Ramos (cell line): Measurements from ENCODE around the gene ZNF668.

Experiments
- in situ Hi-C: fragments of 300-500 bp; cut with MboI; formaldehyde crosslinking; loops from one replicate; pipeline ENCODE4 v1.14.3; 2022; ENCODE audit warnings: low sequenced_read_pairs; ENCODE audit not compliant: unreplicated experiment

Gene ZNF668

DNA sequence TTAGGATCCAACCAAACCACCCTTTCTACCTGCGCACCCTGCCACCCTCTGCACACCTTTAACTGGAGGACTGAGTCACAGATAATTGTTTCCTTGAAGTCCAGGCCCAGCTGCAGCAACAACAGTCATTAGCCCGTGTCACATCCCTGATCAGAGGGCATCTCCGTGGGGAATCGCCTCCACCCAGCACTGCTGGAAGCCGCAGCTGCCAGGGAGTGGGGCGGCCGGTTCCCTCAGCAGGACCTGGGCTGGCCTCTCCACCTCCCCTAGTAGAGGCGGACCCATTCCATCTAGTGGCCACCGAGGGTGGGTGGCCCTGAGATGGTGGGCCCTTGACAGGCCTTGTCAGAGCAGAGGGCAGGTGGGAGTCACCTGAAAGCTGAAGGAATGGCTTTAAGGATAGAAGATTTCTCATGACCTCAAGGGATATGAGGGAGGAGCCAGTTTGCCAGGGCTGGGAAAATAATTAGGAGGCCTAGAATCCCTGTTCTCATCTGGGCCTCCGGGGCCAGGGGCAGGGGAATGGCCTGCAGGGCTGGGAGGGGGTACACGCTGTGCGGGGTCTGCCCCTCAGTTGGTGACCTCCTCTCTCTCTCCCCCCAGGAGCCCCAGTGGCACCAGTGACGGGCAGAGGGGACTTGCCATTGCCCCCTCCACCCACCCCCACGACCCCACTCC lies 8.5 kb upstream of the ZNF668 start:
- in situ Hi-C loops: no loop called here

GRCh38 chr16:31081428-31082351 lies 7.7 kb upstream of the ZNF668 start:
- in situ Hi-C loops: no loop called here

DNA sequence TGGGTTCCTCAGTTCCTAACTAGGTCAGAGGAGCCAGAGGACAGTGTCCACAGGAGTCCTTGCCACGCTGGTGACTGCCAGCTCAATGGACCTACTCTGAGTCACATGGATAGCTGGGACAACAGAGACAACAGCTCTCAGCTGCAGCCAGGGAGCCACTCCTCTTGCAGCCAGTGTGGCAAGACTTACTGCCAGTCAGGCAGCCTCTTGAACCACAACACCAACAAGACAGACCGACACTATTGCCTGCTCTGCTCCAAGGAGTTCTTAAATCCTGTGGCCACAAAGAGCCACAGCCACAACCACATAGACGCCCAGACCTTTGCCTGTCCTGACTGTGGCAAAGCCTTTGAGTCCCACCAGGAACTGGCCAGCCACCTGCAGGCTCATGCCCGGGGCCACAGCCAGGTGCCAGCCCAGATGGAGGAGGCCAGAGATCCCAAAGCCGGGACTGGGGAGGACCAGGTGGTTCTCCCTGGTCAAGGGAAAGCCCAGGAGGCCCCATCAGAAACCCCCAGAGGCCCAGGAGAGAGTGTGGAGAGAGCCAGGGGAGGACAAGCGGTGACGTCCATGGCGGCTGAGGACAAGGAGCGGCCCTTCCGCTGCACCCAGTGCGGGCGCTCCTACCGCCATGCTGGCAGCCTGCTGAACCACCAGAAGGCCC lies 6.8 kb upstream of the ZNF668 start:
- in situ Hi-C loops: no loop called here

DNA sequence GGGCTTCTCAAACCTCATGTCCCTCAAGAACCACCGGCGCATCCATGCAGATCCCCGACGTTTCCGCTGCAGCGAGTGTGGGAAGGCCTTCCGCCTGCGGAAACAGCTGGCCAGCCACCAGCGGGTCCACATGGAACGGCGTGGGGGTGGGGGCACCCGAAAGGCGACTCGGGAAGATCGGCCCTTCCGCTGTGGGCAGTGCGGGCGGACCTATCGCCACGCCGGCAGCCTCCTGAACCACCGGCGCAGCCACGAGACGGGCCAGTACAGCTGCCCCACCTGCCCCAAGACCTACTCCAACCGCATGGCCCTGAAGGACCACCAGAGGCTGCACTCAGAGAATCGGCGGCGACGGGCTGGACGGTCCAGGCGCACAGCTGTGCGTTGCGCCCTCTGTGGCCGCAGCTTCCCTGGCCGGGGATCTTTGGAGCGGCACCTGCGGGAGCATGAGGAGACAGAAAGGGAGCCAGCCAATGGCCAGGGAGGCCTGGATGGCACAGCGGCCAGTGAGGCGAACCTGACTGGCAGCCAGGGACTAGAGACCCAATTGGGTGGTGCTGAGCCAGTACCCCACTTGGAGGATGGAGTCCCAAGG lies 6.1 kb upstream of the ZNF668 start:
- in situ Hi-C loops: no loop called here

GRCh38 chr16:31079342-31079944 lies 5.4 kb upstream of the ZNF668 start:
- in situ Hi-C loops: no loop called here

DNA sequence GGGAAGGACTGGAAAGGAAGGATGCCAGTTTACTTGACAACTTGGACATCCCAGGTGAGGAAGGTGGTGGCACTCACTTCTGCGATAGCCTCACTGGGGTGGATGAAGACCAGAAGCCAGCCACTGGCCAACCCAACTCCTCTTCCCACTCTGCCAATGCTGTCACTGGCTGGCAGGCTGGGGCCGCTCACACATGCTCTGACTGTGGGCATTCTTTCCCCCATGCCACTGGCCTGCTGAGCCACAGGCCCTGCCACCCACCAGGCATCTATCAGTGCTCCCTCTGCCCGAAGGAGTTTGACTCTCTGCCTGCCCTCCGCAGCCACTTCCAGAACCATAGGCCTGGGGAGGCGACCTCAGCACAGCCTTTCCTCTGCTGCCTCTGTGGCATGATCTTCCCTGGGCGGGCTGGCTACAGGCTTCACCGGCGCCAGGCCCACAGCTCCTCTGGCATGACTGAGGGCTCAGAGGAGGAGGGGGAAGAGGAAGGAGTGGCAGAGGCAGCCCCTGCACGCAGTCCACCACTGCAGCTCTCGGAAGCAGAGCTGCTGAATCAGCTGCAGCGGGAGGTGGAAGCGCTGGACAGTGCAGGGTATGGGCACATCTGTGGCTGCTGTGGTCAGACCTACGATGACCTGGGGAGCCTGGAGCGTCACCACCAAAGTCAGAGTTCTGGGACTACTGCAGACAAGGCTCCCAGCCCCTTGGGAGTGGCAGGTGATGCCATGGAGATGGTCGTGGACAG lies 4.7 kb upstream of the ZNF668 start:
- in situ Hi-C loops: no loop called here

DNA sequence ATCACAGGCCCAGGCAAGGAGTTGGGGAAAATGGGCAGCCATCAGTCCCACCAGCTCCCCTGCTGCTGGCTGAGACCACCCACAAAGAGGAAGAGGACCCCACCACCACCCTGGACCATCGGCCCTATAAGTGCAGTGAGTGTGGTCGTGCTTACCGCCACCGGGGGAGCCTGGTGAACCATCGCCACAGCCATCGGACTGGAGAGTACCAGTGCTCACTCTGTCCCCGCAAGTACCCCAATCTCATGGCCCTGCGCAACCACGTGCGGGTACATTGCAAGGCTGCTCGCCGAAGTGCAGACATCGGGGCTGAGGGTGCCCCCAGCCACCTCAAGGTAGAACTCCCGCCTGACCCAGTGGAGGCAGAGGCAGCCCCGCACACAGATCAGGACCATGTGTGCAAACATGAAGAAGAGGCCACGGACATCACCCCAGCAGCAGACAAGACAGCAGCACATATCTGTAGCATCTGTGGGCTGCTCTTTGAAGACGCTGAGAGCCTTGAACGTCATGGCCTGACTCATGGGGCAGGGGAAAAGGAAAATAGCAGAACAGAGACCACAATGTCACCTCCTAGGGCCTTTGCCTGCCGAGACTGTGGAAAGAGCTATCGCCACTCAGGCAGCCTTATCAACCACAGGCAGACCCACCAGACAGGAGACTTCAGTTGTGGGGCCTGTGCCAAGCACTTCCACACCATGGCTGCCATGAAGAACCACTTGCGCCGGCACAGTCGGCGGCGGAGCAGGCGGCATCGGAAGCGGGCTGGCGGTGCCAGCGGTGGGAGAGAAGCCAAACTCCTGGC lies 3.8 kb upstream of the ZNF668 start:
- in situ Hi-C loops: no loop called here

DNA sequence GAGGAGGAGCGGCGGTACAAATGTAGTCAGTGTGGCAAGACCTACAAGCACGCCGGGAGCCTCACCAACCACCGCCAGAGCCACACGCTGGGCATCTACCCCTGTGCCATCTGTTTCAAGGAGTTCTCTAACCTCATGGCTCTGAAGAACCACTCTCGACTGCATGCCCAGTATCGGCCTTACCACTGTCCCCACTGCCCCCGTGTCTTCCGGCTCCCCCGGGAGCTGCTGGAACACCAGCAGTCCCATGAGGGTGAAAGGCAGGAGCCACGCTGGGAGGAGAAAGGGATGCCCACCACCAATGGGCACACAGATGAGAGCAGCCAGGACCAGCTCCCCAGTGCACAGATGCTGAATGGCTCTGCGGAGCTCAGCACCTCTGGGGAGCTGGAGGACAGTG lies 3.0 kb upstream of the ZNF668 start:
- in situ Hi-C loops: no loop called here

DNA sequence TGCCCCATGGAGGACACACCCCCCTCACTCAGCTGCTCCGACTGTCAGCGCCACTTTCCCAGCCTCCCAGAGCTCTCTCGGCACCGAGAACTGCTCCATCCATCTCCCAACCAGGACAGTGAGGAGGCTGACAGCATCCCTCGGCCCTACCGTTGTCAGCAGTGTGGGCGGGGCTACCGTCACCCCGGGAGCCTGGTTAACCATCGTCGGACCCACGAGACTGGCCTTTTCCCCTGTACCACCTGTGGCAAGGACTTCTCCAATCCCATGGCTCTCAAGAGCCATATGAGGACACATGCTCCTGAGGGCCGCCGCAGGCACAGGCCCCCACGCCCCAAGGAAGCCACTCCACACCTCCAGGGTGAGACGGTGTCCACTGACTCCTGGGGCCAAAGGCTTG lies 2.3 kb upstream of the ZNF668 start:
- in situ Hi-C loops: no loop called here

GRCh38 chr16:31074814-31075183 lies 759 bp upstream of the ZNF668 start:
- in situ Hi-C loops: no loop called here

DNA sequence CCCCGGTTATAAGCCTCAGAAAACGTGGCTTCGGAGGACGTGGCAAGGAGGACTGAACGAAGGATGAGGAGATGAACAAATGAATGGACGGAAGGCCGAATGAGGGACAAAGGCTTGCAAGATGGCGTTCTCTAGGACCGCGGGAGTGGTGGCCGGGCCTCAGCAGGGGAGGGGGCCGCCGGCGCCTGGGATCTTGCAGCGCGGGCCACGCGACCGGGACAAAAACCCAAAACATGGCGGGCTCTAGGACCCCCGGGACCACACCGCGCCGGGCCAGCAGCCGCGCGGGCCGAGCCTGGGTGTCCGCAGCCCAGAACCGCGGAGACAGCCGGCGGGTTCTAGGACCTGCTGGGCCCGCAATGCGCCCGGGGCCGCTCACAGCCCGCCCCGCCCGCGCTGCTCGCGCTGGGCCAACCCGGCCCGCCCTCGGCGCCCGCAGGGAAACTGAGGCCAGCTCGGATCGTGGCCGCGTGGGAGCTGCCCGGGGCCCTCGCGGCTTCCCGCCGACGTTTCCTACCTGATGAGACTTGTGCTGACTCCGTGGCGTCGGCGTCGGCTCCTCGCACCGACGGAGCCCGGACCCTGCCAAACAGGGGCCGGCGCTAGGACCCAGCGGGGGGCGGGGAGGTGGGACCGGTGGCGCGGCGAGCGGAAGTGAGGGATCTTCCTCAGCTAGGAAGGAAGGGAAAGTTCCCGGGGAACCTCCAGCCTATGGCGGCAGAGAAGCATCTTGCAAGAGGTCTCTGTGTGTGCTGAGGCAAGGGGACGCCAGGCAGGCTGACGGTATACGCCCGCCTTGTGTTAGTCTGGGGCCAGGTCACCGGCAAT lies 684 bp downstream of the ZNF668 start:
- in situ Hi-C loops: no loop called here

DNA sequence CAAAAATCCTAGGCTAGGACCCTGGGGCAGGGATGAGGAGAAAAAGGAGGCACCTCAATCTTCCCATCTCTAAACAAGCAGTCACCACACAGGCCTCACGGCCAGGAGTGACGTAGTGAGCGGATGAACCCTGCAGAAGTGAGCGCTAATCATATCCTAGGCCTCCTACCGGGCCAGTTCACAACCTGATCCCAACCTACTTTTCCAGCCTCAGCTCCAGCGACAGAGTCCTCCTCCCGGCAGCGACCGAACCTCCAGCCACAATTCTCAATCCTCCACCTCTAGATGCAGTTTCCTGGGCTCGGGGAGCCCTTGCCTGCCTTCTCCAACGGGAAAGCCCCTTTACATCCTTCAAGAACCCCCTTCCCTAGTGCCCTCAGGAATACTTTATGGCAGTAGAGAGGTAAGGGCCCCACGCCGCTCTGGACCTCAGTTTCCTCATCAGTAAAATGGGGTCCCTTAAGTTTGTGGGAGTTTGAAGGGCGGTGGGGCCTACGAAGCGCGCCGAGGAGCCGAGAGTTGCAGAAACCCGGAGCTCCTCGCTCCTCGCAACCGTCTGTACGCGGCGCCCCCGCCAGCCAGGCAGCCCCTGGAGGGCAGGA lies 1.4 kb downstream of the ZNF668 start:
- in situ Hi-C loops: no loop called here

DNA sequence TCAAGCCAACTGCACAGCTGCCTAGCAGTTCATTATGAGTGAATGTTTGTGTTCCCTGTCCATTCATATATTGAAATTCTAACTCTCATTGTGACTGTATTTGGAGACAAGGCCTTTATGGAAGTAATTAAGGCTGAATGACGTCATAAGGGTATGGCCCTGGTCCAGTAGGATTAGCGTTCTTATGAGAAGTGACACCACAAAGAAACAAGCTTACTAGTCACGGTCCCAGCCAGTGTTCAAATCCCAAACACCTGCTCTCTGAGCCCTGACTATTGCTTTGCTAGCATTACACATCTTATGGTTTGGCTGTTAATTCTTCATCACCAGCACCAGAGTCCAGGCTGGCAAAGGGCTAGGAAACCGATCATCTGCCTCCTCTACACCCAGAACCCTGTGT lies 2.2 kb downstream of the ZNF668 start:
- in situ Hi-C loops: no loop called here

DNA sequence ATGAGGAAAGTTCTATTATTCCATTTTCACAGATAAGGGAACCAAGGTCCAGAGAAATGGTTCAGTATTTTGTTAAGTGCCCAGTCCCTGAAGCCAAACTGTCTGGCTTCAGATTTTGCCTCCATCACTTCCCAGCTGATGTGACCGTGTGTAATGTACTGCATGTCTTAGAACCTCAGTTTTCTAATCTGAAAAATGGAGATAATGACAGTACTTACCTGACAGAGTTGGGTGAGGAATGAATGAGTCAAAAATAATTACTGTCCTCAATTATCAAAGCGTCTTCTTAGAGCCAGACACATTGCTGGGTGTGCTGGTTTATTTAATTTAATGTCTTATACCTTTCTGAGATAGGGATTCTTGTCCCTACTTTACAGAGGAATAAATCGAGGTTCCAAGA lies 6.7 kb downstream of the ZNF668 start:
- in situ Hi-C loops: no loop called here

DNA sequence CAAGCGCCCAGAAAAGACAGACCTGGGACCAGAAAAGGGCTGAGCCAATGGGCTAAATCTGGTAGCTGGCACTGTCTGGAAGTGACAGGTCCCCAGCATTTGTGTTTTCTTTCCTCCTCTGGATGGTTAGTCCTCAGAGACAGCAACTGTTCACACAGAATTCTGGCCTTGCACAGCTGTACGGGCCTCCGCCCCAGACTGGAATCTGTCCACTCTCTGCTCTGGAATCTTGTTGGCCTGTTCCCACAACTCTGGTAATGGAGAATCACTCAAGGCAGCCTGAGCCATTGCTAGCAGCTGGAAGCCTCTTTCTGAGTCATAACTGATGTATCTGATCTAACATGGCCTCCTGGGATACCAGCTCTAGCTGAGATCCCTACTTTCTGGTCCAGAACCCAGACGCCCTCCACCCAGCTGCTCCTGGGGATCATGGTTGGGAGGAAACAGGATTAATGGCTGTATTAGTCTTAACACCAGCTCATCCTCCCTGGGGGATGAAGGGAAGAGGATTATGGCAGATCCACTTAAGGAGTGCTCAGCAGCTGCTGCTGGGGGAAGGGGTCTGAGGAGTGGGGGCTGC lies 9.1 kb downstream of the ZNF668 start:
- in situ Hi-C loops: no loop called here

- in situ Hi-C loops: no loop called here
Measured at GRCh38 chr16:31063843-31064611, 10.0 kb downstream of the ZNF668 start.

DNA sequence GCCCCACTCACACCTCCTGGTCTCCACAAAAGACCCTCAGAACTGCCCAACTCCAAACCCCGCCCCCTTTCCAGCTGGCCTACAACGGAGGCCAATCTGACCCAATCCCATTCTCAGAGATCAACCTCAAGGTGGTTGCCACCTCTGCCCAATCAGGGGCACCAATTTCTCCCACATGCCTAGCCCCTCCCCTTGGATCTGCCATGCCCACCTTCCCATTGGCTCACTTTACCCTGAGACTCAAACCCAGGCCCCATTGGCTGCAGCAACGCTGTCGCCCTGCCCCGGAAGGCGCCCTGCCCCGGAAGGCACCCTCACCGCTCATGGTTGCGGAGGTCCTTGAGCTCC lies 10.6 kb downstream of the ZNF668 start:
- in situ Hi-C loops: no loop called here
